Measurements from ENCODE around the gene SPAG16. TPM values are rescaled to one million over a fixed set of nuclear protein-coding genes. Genes with fewer than 3 reads are reported as not detected.

Gene SPAG16
- total and polyA plus RNA-seq, 8 donors: 11.1 to 47.4 (median 42.3) TPM

GRCh38 chr2:214203214-214203613, 919.0 kb downstream of the SPAG16 start:
- Histone ChIP-seq H3K27ac (no peak overlapping the region), H3K36me3 (no peaks in the 10 kb centered on the region), H3K4me3 (no peak overlapping the region), H3K27me3 (no peaks in the 10 kb centered on the region), H3K9me3 (peaks cover 0 to 8% of the 10 kb centered on the region in 2 donors), H3K4me1 (no peaks in the 10 kb centered on the region)
- TF ChIP-seq CTCF (IDR thresholded peaks at IDR 0.05): no peak
- no peak for ATAC-seq
- intact Hi-C loops (cut with DNase I): no loop called here
- DNase-seq: no peak

- DNase-seq: no peak
- no peaks in the 10 kb centered on the region for H3K36me3 ChIP-seq
- H3K4me1 ChIP-seq: no peaks in the 10 kb centered on the region
- TF ChIP-seq CTCF (IDR thresholded peaks at IDR 0.05): no peak
- no peak overlapping the region for H3K4me3 ChIP-seq
- no peak for ATAC-seq
- intact Hi-C loops (cut with DNase I): no loop called here
- H3K27me3 ChIP-seq: no peaks in the 10 kb centered on the region
- no peak overlapping the region for H3K27ac ChIP-seq
- H3K9me3 ChIP-seq: peaks cover 0 to 8% of the 10 kb centered on the region in 2 donors
These were observed 919.6 kb downstream of the SPAG16 start for GRCh38 chr2:214203744-214204289.

- Histone ChIP-seq H3K27ac (no peak overlapping the region), H3K4me1 (no peaks in the 10 kb centered on the region), H3K36me3 (no peaks in the 10 kb centered on the region), H3K9me3 (no peaks in the 10 kb centered on the region), H3K4me3 (no peak overlapping the region), H3K27me3 (no peaks in the 10 kb centered on the region)
- DNase-seq: no peak
- intact Hi-C loops (cut with DNase I): no loop called here
- ATAC-seq: no peak
- TF ChIP-seq CTCF (IDR thresholded peaks at IDR 0.05): no peak
These were observed 930.8 kb downstream of the SPAG16 start for GRCh38 chr2:214215107-214215506.

- no peak for ATAC-seq
- Histone ChIP-seq H3K4me3 (no peak overlapping the region), H3K27ac (no peak overlapping the region), H3K9me3 (no peaks in the 10 kb centered on the region), H3K4me1 (no peaks in the 10 kb centered on the region), H3K36me3 (no peaks in the 10 kb centered on the region), H3K27me3 (no peaks in the 10 kb centered on the region)
- TF ChIP-seq CTCF (IDR thresholded peaks at IDR 0.05): no peak
- no peak for DNase-seq
- intact Hi-C loops (cut with DNase I): no loop called here
These were observed 932.9 kb downstream of the SPAG16 start for GRCh38 chr2:214217136-214217535.

- Histone ChIP-seq H3K9me3 (no peaks in the 10 kb centered on the region), H3K4me3 (no peak overlapping the region), H3K36me3 (no peaks in the 10 kb centered on the region), H3K4me1 (no peaks in the 10 kb centered on the region), H3K27me3 (no peaks in the 10 kb centered on the region), H3K27ac (no peak overlapping the region)
- TF ChIP-seq CTCF (IDR thresholded peaks at IDR 0.05): no peak
- intact Hi-C loops (cut with DNase I): no loop called here
- ATAC-seq (no peak), DNase-seq (no peak)
These were observed 933.3 kb downstream of the SPAG16 start for GRCh38 chr2:214217599-214217998.
